Glutamatergic neuron (in vitro differentiated cells): ENCODE measurements around the gene GNGT1. TPM values are rescaled to one million over a fixed set of nuclear protein-coding genes. Genes with fewer than 3 reads are reported as not detected.
A peak's percentile ranks its signal among the peaks of the same experiment; 100 is the strongest.
"Not testable (repeated sequence)": the region's sequence is repeated elsewhere in the genome, so short reads cannot be mapped to it uniquely, and the experiment has no call there.

ENCODE experiments used
- DNase-seq: peaks from one replicate; pipeline ENCODE4 v3.0.0; 2022
- H3K27ac Mint-ChIP-seq: one replicate; pipeline ENCODE4 v1.8.0; 2020; ENCODE audit warnings: mild to moderate bottlenecking, mixed read lengths, inconsistent platforms; ENCODE audit not compliant: unreplicated experiment
- H3K27me3 Mint-ChIP-seq: one replicate; pipeline ENCODE4 v1.8.0; 2020; ENCODE audit warnings: mild to moderate bottlenecking, moderate library complexity, mixed read lengths, inconsistent platforms; ENCODE audit not compliant: unreplicated experiment
- H3K36me3 Mint-ChIP-seq: one replicate; pipeline ENCODE4 v1.8.0; 2020; ENCODE audit warnings: mild to moderate bottlenecking, mixed read lengths, inconsistent platforms; ENCODE audit not compliant: unreplicated experiment
- H3K4me1 Mint-ChIP-seq: one replicate; pipeline ENCODE4 v1.8.0; 2020; ENCODE audit warnings: mild to moderate bottlenecking, low read depth, mixed read lengths, inconsistent platforms; ENCODE audit not compliant: unreplicated experiment
- H3K4me3 Mint-ChIP-seq: one replicate; pipeline ENCODE4 v1.8.0; 2020; ENCODE audit warnings: mild to moderate bottlenecking, mixed read lengths, inconsistent platforms; ENCODE audit not compliant: unreplicated experiment
- H3K9me3 Mint-ChIP-seq: one replicate; pipeline ENCODE4 v1.8.0; 2020; ENCODE audit warnings: mild to moderate bottlenecking, moderate library complexity, mixed read lengths, inconsistent platforms; ENCODE audit not compliant: unreplicated experiment
- CTCF ChIP-seq: fragments of 200-600 bp; sonication (generic); IDR thresholded peaks from one replicate; pipeline ENCODE4 v1.5.0; 2021; ENCODE audit not compliant: partially characterized antibody, unreplicated experiment
- total RNA-seq: library from RNA; stranded (reverse); fragmentation: NEBNext Ultra II Directional; extraction: Animal tissue kit (Norgen Biotek cat#: 25700); gene quantifications from one replicate; pipeline ENCODE4 v1.2.1, GENCODE V29; 2021; ENCODE audit not compliant: unreplicated experiment

The GNGT1 gene
- total RNA-seq, 1 donor from 2014 or later: not detected

- H3K9me3 Mint-ChIP-seq: no peaks in the 10 kb centered on the region
- no peak for TF ChIP-seq CTCF
- H3K27ac Mint-ChIP-seq: no peak overlapping the region
- H3K4me1 Mint-ChIP-seq: peaks cover 2% of the 10 kb centered on the region
- no peaks in the 10 kb centered on the region for H3K27me3 Mint-ChIP-seq
- no peaks in the 10 kb centered on the region for H3K36me3 Mint-ChIP-seq
- no peak for DNase-seq
- no peak overlapping the region for H3K4me3 Mint-ChIP-seq
Measured at GRCh38 chr7:93914581-93915066, 8.3 kb downstream of the GNGT1 start.

DNA sequence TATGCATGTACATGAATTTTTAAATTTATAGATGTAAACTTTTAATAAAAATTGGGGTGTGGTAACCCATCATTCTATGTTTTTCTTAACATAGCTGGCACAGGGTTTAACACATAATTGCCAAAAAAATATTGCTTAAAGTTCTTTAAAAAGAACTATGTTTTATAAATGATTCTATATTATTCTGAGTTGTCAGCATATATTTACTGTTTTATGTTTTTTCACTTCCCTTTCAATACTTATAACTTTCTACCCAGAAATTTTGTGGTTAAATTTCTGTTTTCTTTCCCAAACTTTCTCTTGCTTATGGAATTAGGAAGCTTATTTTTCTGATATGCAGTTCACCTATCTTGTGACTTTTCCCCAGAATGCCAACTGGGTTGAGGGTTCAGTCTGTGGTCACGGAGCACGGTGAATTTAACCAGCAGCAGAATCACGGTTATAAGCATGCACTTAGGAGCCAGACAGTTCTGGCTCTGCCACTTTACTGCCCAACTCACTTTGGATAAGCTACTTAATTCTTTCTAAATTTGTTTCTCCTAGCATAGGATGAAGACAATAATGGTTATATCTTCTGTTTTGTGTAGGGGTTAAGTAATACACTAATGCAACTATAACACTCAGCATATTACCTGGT, 9.0 kb downstream of the GNGT1 start:
- not testable (repeated sequence) for H3K27me3 Mint-ChIP-seq, H3K27ac Mint-ChIP-seq, DNase-seq, H3K4me1 Mint-ChIP-seq, H3K4me3 Mint-ChIP-seq, H3K36me3 Mint-ChIP-seq, H3K9me3 Mint-ChIP-seq

- not testable (repeated sequence) for H3K4me1 Mint-ChIP-seq, H3K27me3 Mint-ChIP-seq, DNase-seq, H3K36me3 Mint-ChIP-seq, H3K9me3 Mint-ChIP-seq, H3K27ac Mint-ChIP-seq, H3K4me3 Mint-ChIP-seq
Measured at GRCh38 chr7:93915888-93916287, 9.5 kb downstream of the GNGT1 start.

DNA sequence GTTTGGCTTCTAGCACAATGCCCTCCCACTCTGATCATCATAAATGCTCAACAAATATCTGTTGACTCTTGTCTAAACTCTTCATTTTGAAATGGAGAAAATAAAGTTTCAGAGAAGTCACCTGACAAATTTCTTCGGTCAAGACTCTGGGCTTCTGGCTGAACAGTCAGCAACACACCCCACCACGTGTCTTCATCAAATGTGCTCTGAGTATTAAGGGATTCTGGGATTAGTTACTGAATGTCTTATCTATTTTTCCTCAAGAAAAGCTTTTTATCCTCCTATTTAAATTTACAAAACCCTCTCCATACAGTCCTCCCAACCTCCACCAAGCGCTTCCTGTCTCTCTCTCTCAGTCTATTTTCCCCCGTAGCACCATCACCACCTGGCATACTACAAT, 9.9 kb downstream of the GNGT1 start:
- DNase-seq, H3K4me3 Mint-ChIP-seq, H3K9me3 Mint-ChIP-seq, H3K4me1 Mint-ChIP-seq, H3K36me3 Mint-ChIP-seq, H3K27ac Mint-ChIP-seq, H3K27me3 Mint-ChIP-seq: not testable (repeated sequence)

DNA sequence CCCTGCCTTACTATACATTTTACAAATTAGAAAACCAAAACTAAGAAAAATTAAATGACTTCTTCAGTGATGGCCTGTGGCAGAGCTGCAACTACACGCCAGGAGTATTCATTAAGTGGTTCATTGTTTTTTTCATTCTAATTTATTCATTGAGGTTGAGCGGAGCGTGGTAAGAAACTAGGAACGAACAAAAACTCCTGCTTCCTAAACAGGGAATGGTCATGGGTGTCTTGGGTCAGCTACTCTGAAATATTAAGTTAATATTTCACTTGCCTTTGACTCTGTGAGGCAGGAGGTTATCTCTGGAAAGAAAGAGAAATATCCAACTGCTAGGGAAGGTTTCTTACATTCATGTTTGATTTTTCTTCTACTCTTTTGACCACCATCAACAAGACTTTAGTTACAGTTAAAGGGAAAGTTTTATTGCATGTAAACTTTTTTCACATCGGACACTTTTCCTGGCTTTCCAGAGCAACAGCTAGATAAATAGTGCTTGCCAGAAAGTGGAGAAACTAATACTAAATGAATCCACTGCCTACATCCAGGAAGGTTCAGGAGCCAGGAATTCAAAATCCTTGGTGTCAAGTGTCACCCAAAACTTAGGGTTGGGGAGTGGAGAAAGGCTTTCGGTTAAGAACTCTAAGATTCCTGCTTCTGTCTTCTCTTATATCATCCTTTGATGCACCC, 14.3 kb downstream of the GNGT1 start:
- peaks cover 3% of the 10 kb centered on the region for H3K4me1 Mint-ChIP-seq
- H3K27ac Mint-ChIP-seq: no peak overlapping the region
- TF ChIP-seq CTCF: no peak
- no peaks in the 10 kb centered on the region for H3K36me3 Mint-ChIP-seq
- peak overlapping the region; percentile 28 for H3K4me3 Mint-ChIP-seq
- DNase-seq: no peak
- no peaks in the 10 kb centered on the region for H3K9me3 Mint-ChIP-seq
- H3K27me3 Mint-ChIP-seq: no peaks in the 10 kb centered on the region

- peak overlapping the region; percentile 71 for H3K4me3 Mint-ChIP-seq
- H3K9me3 Mint-ChIP-seq: no peaks in the 10 kb centered on the region
- no peaks in the 10 kb centered on the region for H3K27me3 Mint-ChIP-seq
- no peak for TF ChIP-seq CTCF
- H3K27ac Mint-ChIP-seq: no peak overlapping the region
- DNase-seq: no peak
- peaks cover 3% of the 10 kb centered on the region for H3K4me1 Mint-ChIP-seq
- H3K36me3 Mint-ChIP-seq: no peaks in the 10 kb centered on the region
Measured at GRCh38 chr7:93921186-93921585, 14.8 kb downstream of the GNGT1 start.
